Breast epithelium (tissue), 3 donors: ENCODE measurements around the gene HSD17B2.

Experiments
- POLR2A ChIP-seq: fragments of 450-650 bp; IDR thresholded peaks from one replicate; pipeline ENCODE4 v1.6.1; 2016; ENCODE audit warnings: antibody characterized with exemption, mild to moderate bottlenecking, moderate library complexity
- POLR2AphosphoS5 ChIP-seq, 3 donors: sonication (generic); formaldehyde crosslinking; IDR thresholded peaks; one replicate each; pipeline ENCODE4 v1.6.1; 2017; ENCODE audit warnings: antibody characterized with exemption in 3 of 3
- TF ChIP-seq, protein P1 (sequence below), 3 donors: fragments of 450-650 bp; IDR thresholded peaks; one replicate each; pipeline ENCODE4 v1.5.1; 2016 to 2017; ENCODE audit warnings: antibody characterized with exemption in 3 of 3, mild to moderate bottlenecking in 3 of 3, moderate library complexity in 3 of 3

DNA sequence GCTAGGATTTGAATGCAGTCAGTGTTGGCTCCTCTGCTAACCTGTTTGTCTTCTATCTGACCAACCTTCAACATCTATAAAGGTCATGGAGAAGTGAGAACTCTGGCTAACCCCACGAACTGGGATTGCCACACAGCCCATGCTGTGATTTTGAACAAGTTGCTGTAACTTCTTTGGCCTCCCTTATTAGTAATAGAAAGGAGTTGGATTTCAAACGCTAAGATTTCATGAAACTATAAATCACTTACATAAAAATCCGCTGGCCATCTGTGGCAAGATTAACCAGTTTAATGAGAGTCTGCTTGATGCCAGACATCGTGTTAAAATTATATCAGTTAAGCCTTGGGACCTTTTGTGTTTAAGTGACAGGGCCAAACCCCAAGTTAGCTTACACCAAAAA is 53.4 kb downstream of the HSD17B2 start:
- no peak for TF ChIP-seq POLR2A
- no peak for TF ChIP-seq POLR2AphosphoS5 (IDR thresholded peaks at IDR 0.05)
- TF ChIP-seq, protein P1, sequence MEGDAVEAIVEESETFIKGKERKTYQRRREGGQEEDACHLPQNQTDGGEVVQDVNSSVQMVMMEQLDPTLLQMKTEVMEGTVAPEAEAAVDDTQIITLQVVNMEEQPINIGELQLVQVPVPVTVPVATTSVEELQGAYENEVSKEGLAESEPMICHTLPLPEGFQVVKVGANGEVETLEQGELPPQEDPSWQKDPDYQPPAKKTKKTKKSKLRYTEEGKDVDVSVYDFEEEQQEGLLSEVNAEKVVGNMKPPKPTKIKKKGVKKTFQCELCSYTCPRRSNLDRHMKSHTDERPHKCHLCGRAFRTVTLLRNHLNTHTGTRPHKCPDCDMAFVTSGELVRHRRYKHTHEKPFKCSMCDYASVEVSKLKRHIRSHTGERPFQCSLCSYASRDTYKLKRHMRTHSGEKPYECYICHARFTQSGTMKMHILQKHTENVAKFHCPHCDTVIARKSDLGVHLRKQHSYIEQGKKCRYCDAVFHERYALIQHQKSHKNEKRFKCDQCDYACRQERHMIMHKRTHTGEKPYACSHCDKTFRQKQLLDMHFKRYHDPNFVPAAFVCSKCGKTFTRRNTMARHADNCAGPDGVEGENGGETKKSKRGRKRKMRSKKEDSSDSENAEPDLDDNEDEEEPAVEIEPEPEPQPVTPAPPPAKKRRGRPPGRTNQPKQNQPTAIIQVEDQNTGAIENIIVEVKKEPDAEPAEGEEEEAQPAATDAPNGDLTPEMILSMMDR (IDR thresholded peaks at IDR 0.05) = no peak
